Stimulated activated CD4-positive, alpha-beta T cell treated with anti-CD3 and anti-CD28 coated beads, Interleukin-12 subunit alpha, Interleukin-12 subunit beta, amount 100 ng/mL, for 48 hours (primary cell): ENCODE measurements around the gene CNTNAP1.
"Not testable (repeated sequence)": the region's sequence is repeated elsewhere in the genome, so short reads cannot be mapped to it uniquely, and the experiment has no call there.

Experiments
- DNase-seq, 3 donors: peaks; one replicate each; pipeline ENCODE4 v3.0.0-alpha.2; 2020; ENCODE audit warnings: low read depth in 2 of 3, low spot score in 1 of 3

Gene CNTNAP1

DNA sequence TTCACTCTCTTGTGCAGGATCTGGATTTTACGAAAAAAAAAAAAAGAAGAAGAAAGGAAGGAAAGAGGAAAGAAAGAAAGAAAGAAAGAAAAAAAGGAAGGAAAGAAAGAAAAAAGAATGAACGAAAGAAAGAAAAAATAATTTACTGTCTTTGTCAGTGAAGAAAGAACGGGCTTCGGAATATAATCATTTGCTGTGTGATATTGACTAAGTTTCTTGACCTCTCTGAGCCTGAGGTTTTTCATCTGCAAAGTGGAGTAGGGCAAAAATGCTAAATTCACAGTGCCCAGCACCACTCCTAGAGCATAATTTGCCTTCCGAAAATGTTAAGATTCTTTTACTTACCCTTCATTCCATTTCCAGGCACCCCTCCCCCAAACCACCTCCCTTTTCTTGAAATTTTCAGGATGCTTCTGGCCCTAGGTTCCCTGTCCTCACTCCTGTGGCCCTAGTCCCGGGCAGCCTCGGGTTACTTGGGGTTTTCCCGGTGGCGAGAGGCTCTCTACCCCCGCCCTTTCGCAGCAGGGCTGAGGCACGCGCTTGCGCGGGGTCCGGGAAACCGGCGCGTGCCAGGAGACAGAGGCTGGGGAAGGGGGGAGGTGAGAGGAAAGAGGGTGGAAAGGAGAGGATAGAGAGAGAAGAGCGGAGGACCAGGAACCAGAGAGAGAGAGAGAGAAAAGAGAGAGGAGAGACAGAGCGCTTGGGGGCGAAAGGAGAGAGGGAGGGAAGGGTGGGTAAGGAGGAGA, at the start of gene CNTNAP1:
Gene CNTNAP1, plus strand, starts transcription at position 556 of the 746 bp plus-strand sequence. CDS start 299 bp downstream, outside the sequence.
- no peak for DNase-seq

DNA sequence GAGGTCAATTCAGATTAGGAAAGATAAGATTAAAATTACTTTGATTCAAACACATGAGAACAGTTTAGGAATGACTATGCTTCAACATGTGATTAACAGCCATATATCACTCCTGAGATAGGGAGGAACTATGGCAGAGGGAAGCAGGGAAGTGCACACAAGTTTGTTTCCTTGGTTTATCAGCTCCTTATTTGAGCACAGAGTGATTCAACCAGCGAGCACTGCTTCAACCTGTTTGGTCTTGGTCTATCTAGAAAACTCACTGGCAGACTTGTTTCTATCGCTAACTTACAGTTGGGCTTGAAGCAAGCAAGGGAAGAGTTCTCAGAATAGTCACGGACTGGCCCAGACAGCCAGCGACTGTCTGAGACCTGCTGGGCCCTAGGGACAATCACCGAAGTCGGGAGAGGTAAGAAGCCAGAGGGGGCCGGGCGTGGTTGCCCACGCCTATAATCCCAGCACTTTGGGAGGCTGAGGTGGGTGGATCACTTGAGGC, 49.3 kb upstream of the CNTNAP1 start:
- DNase-seq, result no peak

DNA sequence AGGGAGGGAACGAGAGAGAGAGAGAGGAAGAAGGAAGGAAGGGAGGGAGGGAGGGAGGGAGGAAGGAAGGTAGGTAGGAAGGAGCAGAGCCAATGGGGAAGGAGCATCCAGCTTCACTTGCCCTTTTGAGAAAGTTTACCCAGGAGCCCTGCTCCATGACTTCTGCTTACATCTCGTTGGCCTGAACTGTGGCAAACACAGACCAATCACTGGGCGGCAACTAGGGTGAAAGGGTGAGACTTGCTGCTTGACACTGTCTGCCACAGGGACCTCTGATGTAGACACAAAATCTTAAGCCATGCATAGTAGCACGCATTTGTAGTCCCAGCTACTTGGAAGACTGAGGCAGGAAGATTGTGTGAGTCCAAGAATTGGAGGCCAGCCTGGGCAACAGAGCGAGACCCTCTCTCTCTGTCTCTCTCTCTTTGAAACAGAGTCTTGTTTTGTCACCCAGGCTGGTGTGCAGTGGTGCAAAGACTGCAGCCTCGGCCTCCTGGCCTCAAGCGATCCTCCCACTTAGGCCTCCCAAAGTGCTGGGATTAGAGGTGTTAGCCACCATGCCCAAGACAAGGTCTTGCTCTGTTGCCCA, 42.7 kb upstream of the CNTNAP1 start:
- DNase-seq, result no peak

DNA sequence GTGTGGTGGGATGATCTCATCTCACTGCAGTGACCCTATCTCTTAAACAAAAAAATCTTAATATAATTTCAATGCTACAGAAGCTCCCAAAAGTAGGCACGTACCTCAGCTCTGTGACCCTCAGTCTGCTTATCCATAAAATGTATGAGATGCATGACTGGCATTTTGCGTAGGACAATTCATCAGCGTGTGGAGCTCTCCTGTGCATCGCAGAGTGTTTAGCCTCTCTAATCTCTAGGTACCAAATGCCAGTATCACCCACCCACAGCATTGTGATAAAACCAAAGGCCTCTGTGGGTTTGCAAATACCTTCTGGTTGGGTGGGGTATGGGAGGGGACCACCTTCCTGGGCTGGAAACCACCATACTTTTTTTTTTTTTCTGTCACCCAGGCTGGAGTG, 42.2 kb upstream of the CNTNAP1 start:
- no peak for DNase-seq

DNA sequence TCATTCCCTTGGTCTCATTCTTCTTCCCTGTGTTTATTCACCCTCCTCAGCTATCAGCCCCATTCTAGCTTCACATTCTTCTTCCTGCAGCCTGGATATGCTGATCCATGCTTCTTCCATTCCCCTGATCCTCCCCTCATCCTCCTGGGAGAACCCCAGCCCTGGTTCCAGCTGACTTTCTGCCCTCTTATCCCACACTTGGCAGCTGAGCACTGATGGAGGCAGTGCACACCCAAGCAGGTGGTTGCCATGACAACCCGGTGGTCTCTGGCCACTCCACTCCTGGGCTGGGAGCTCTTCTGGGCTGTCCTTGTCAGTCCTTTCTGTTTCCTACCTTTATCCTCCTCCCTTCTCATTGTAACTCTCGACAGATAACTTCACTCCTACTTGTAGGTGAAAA, 40.0 kb upstream of the CNTNAP1 start:
- DNase-seq, result no peak

DNA sequence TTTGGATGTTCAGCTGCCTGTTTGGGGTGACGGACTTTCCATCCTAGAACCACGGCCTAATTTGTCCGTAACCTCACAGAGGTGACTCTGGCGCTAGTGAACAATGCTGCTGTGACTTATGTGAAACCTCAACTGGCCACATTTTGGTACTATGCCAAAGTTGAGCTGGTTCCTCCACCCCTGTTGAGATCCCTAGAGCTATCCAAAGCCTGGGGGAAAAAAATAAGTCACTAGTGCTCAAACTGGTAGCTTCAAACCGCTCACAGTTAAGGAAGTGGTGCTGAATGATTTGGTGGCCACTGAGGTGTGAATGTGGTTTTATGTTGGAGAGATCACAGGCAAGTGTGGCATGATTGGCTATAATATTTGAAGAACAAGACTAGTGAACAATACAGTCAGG, 34.6 kb upstream of the CNTNAP1 start:
- no peak for DNase-seq

DNA sequence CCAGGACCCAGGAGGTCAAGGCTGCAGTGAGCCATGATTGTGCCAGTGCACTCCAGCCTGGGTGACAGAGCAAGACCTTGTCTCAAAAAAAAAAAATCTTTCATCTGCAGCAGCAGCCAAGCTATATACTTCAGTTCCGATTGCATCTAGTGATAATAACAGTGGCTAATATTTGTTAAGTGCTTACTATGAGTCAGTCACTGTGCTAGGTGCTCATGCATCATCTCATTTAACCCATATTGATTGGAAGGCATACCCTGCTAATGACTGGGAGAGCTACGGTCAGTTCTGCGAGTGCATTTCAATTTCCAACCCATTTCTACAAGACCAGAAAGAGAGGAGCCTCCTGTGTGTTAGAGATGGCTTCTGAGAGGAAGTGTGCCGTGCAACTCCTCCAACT, 30.9 kb upstream of the CNTNAP1 start:
- no peak for DNase-seq

DNA sequence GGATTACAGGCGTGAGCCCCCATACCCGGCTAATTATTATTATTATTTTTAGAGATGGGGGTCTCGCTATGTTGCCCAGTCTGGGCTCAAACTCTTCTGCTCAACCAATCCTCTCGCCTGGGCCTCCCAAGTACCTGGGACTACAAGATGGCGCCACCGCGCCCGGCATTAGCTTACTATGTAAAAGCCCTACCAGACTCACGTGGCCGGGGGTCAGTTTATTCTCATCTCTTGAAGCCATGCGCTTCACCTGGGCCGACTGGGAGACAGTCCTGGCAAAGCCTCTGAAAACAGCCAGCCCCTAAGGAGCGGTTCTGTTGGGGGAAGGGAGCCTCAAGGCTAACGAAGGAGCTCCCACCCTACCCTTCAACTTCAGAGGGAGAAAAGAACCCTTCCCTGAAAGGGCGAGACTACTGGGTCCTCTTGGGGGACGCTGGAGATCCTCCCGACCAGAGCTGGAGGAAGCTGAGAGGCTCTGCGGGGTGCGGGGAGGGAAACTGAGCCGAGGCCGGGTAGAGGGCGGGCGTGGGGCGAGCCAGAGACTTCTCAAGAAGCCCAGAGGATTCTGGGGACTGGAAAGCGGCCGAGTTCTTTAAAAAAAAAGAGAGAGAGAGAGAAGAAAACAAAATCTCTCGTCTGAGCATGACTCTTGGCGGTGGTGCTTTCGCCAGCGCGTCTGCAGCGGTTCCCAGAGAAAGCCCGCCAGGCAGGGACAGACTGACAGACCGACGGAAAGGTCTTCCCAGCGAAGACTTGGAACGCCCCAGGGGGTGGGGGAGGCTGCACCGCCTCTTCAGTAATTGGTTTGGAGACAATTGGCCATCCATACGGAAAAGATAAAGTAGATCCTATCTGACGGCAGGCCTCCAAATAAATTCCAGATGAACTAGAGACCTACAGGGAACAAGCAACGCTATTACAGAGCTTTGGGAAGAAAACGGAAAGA, 28.9 kb upstream of the CNTNAP1 start:
- DNase-seq, result no peak

DNA sequence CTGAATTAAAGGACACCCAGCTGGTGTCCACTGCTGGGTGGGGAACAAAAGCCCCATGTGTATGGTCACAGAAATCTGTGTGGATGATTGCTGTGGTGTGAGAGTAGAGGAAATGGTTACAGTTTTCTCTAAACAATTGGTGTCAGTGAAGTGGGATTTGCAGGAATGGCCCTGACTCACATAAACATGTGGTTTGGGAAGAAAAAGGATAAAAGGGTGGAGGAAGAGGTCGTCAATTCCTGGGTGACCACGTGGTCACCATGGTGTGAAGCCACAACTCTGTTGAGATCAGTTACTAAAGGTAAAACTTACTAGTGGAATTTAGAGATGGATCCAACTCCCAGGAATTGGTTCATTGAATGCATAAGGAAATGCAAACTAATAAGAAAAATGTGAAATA, 26.8 kb upstream of the CNTNAP1 start:
- DNase-seq, result no peak

DNA sequence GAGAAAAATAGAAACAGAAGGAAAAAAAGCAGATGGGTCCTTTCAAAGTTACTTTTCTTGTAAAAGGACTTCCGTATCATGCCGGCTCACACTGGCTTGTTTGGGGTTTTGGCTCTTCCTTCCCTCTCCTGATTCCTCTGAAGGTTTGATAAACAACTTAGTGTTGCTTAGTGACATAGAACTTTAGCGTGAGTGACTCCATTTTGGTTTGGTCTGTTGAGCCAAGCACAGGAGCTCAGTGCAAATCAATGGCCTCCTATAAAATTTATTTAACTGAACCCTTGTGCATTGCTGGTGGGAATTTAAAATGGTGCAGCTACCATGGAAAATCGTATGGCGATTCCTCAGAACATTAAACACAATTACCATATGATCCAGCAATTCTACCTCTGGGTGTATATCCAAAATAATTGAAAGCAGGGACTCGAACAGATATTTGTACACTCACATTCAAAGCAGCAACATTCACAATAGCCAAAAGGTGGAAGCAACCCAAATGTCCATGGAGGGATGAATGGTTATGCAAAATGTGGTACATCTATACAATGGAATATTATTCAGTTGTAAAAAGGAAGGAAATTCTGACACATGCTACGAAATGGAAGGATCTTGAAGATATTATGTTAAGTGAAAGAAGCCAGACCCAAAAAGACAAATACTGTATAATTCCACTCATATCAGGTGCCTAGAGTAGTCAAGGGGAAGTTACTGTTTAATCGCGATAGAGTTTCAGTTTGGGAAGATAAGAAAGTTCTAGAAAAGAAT, 24.3 kb upstream of the CNTNAP1 start:
- no peak for DNase-seq

DNA sequence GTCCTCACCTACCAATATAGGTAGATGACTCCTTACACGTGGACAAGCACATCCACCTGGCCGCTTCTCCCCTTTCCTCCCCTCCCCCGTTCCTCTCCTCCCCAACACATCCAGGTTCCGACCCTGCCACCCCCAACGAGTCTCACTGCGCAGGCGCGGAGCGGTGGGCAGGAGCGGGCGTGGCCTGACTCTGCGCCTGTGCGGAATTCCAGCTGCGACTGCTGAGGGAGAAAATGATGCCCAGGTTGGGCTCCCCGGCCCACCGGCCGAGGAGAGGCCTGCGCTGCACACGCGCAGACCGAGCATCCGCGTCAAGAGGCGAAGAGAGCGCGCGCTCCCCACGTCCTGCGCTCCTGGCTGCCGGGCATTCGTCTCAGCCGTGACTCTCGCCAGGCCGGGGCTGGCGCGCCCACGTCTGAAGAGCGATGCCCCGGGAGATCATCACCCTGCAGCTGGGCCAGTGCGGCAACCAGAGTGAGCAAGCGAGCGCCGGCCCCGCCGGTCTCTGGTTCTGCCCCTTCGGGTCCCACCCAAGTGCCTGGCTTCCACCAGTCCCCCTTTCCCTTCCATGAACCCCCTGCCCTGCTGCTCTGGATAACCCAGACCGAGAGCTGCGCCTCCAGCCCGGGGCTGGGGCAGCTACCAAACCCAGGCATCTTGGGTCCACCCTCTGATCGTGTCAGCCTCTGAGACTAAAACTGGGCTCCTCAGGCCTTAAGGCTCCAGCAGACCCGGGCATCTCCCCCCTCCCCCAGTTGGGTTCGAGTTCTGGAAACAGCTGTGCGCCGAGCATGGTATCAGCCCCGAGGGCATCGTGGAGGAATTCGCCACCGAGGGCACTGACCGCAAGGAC, 23.0 kb upstream of the CNTNAP1 start, which contains the start of gene TUBG2:
Gene TUBG2, plus strand, starts transcription at position 206 of the 853 bp plus-strand sequence. Its CDS starts 220 bp downstream, at position 426.
- peak; percentile 57 to 77 (median 62) for DNase-seq

DNA sequence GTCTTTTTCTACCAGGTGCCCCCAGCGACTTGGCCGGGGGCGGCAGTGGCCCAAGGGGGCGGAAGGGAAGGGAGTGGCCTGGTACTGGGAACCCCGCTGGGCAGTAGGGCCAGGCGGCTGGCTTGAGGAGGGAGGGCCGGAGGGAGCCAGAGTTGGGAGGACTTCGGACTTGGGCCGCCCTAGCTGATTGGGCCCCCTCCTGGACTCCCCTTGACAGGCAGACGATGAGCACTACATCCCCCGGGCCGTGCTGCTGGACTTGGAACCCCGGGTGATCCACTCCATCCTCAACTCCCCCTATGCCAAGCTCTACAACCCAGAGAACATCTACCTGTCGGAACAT, 22.4 kb upstream of the CNTNAP1 start:
- not testable (repeated sequence) for DNase-seq

DNA sequence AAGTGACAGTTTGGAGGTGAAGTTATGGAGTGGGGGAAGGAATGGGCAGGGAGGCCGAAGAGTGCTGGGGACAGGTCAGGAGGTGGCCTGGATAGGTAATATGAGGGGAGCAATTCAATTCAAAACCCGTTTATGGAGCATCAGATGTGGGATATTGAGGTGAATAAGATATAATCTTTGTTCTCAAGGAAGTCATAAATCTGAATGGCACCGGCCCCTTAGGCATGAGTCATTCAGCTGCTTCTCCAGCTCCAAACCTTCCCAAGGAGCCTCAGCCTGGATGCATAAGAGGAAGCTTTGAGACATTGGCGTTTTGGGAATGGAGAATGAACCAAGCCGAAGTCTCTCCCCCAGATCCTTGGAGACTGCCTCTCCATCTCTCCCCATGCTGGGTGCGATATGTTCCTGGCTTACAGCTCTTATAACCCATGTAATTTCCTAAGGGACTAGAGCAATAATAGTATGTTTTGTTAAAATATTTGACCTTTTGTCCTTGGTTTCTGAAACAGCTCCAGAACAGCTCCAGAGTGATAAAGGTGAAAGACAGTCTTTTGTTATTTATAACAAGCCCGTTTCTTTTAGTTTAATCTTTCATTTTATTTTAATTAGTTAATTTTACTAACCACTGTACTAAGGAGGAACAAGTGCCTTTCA, 21.5 kb upstream of the CNTNAP1 start:
- no peak for DNase-seq

DNA sequence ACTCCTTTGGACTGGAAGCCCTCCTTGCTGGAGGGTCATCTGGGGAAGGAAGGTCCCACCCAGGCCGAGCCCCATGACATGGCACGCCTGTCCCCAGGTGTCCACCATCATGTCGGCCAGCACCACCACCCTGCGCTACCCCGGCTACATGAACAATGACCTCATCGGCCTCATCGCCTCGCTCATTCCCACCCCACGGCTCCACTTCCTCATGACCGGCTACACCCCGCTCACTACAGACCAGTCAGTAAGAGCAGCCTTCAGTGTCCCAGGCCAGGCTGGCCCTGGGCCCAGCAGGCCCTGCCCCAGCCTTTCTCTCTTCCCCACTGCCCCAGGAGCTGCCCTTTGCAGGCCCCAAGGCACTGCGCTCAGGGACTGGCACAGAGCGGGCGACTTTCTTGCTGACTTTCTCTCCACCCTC, 16.7 kb upstream of the CNTNAP1 start:
- DNase-seq, result no peak

DNA sequence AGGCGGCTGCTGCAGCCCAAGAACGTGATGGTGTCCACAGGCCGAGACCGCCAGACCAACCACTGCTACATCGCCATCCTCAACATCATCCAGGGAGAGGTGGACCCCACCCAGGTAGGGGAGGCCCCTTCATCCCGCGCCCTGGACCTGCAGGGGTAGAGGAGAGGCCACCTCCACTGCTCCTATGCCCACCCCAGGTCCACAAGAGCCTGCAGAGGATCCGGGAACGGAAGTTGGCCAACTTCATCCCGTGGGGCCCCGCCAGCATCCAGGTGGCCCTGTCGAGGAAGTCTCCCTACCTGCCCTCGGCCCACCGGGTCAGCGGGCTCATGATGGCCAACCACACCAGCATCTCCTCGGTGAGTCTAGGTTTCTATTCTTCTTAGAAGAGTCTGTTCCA, 16.2 kb upstream of the CNTNAP1 start:
- not testable (repeated sequence) for DNase-seq

DNA sequence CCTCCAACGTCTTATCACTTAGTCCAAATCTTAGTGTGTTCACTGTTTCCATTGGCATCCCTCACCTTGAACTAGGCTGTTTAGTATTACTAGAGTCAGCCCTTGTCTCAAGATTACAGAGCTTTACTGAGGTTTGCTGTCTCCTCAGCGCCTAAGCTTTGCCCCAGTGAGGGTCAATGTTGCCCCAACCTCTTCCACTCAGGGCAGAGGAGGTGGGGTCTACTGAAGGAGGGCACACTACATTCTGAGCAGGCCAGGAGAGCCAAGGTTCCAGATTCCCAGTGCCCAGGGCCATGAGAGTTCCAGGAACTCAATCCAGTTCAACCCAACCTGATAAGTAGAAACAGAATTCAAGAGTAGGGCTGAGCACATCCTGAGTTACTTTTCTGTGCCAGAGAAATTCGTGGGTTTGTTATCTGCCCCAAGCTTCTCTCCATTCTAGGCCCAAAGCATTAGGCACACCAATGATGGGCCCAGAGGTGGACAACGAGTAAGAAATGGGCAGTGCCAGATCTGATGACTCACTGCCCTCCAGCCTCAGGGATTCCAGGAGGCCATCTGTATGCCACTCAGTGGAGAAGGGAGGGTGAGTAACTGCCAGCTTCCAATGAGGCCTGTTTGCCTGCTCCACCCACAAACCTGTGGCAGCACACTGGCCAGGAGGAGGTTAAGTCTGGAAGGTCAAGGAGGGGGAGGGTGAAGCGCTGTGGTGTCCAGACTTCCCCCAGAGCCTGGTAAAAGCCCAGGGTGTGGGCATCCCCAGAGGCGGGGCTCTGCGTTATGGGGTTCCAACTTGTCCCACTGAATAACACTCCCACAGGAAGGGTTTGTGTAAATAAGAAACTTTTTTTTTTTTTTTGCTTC, 15.0 kb upstream of the CNTNAP1 start:
- DNase-seq, result no peak

DNA sequence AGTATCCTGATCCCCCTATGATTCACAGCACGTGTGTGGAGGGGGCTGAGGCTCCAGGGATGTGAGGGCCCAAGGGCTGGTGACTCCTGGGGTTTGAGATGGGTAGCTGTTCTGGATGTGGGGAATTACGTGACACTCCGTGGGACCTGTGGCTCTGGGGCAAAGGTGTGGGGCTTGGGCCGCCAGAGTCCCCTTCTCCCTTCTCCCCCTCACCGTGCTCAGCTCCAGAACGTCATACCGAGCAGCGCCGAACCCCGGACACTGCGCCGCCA, 12.7 kb upstream of the CNTNAP1 start:
- DNase-seq, result no peak

DNA sequence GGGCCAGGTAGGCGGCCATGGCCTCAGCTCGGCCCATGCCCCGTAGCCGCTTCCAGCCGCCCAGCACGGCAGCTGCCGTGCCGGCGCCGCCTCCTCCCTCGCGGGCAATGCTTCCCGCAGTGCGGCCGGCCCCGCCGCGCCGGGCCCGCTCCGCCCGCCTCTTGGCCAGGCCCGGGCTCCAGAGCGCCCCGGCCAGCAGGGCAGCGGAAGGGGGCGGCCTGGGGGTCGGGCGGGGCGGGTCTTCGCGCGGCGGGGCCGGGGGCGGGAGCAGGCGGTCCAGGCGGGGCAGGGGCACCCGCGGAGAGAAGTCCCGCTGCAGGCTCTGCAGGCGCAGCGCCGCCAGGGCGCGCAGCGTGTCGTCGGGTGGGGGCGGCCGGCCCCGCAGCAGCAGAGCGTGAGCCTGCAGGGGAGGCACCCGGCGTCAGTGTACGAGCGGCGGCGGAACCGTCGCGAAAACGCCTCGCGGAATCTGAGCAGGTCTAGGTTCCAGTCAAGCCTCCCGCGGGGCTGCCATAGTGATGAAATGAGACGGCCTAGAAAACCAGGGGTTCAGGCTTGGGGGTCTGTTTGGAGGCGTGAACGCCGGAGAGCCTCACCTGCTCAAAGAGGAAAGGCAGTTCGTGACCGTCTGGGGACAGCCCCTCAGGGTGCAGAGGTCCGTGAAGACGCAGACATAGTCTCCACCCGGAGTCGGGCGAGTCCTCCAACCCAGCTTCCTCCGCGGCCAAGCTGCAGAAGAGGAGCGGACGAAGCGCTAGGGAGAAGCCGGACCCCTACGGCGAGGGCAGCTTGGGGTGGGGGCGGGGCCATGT, 12.1 kb upstream of the CNTNAP1 start:
- no peak for DNase-seq
